OCI-LY1 (cell line): ENCODE results near the gene MTFMT.

Experiments
- EZH2 ChIP-seq: fragments of 200-600 bp; sonication (generic), shearing (Covaris generic); IDR thresholded peaks from 2 replicates; pipeline ENCODE4 v1.8.0; 2017; ENCODE audit warnings: borderline replicate concordance, mixed run types, mild to moderate bottlenecking, antibody characterized with exemption, low read length, moderate library complexity, mixed read lengths
- TF ChIP-seq, protein P1 (sequence below): fragments of 200-600 bp; sonication (generic), shearing (Covaris generic); IDR thresholded peaks from 2 replicates; pipeline ENCODE4 v1.5.1; 2017; ENCODE audit warnings: mild to moderate bottlenecking, antibody characterized with exemption, low read length, moderate library complexity, mixed read lengths

DNA sequence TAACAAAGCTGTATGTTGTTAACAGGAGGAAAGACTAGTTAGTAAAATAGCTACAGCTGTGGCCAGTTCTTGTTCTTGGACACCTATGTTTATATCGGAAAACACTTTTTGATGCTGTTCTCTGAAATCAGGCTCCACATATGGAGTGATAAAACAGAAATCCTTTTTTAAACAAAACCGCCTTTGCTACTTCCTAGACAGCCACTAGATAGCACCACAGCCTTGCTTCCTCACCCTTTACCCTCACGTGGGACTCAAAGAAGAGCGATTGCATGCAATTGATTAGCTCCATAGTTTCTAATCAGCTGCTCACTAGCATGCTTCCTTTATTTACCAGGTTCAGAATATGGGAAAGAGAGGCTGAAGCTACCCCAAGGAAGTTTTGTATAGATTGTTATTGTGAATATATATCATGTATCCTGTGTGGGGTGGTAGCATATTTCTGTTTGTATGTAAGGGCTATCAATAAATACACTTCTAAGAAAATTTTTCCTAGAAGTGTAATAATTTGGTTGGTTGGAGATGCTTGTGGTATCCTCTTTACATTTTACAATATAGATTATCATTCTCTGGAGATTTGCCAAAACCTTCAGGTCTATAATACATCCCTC is 4.3 kb upstream of the MTFMT start:
- TF ChIP-seq, protein P1, sequence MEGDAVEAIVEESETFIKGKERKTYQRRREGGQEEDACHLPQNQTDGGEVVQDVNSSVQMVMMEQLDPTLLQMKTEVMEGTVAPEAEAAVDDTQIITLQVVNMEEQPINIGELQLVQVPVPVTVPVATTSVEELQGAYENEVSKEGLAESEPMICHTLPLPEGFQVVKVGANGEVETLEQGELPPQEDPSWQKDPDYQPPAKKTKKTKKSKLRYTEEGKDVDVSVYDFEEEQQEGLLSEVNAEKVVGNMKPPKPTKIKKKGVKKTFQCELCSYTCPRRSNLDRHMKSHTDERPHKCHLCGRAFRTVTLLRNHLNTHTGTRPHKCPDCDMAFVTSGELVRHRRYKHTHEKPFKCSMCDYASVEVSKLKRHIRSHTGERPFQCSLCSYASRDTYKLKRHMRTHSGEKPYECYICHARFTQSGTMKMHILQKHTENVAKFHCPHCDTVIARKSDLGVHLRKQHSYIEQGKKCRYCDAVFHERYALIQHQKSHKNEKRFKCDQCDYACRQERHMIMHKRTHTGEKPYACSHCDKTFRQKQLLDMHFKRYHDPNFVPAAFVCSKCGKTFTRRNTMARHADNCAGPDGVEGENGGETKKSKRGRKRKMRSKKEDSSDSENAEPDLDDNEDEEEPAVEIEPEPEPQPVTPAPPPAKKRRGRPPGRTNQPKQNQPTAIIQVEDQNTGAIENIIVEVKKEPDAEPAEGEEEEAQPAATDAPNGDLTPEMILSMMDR: peak; percentile 45
- TF ChIP-seq EZH2: no peak
